ENCODE measurements around the gene MSRB3. TPM values are rescaled to one million over a fixed set of nuclear protein-coding genes. Genes with fewer than 3 reads are reported as not detected.

Gene MSRB3
- total and polyA plus RNA-seq, 9 donors = 32.0 to 46.4 (median 41.0) TPM

- no peak for DNase-seq
- no peak overlapping the region for H3K27ac ChIP-seq (ENCODE audit: low read length)
- H3K27me3 ChIP-seq (ENCODE audit: control insufficient read depth, insufficient read depth, low read length) = no peaks in the 10 kb centered on the region
- no peaks in the 10 kb centered on the region for H3K36me3 ChIP-seq (ENCODE audit: control insufficient read depth, insufficient read depth, low read length)
- no CpG with 5 or more reads among the region's 4 CpGs for WGBS (ENCODE audit: insufficient coverage)
- H3K4me1 ChIP-seq (ENCODE audit: control insufficient read depth, insufficient read depth, low read length) = no peaks in the 10 kb centered on the region
- H3K4me3 ChIP-seq (ENCODE audit: low read length) = no peak overlapping the region
- no peaks in the 10 kb centered on the region for H3K9me3 ChIP-seq (replicated peaks; ENCODE audit: control insufficient read depth, low read depth, low read length)
Observed at GRCh38 chr12:65368055-65368454, 89.6 kb downstream of the MSRB3 start.

- H3K4me1 ChIP-seq (ENCODE audit: control insufficient read depth, insufficient read depth, low read length) = no peaks in the 10 kb centered on the region
- no peak overlapping the region for H3K4me3 ChIP-seq (ENCODE audit: low read length)
- no peaks in the 10 kb centered on the region for H3K36me3 ChIP-seq (ENCODE audit: control insufficient read depth, insufficient read depth, low read length)
- DNase-seq = no peak
- no peaks in the 10 kb centered on the region for H3K27me3 ChIP-seq (ENCODE audit: control insufficient read depth, insufficient read depth, low read length)
- no peak overlapping the region for H3K27ac ChIP-seq (ENCODE audit: low read length)
- no peaks in the 10 kb centered on the region for H3K9me3 ChIP-seq (replicated peaks; ENCODE audit: control insufficient read depth, low read depth, low read length)
Observed at GRCh38 chr12:65372574-65372973, 94.1 kb downstream of the MSRB3 start.

DNA sequence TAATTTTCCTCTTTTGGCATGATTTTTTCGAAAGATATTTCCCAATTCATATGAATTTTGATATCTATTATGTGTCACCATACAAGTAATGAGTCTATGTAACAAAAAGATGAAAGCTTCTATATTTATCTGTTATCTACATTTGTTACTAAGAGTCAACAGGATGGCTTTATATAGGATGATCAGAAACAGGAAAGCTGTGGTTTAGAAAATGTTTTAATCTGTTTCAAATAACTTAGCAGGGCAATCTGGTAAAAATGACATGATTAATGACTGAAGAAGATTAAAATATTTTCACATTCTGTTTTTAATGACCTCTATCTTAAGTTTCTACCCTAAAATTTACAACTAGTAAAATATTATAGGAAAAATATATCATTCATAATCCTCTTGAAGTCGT is 105.8 kb downstream of the MSRB3 start:
- Histone ChIP-seq H3K4me3 (ENCODE audit: low read length) (no peak overlapping the region), H3K27ac (ENCODE audit: low read length) (no peak overlapping the region), H3K36me3 (ENCODE audit: control insufficient read depth, insufficient read depth, low read length) (no peaks in the 10 kb centered on the region), H3K27me3 (ENCODE audit: control insufficient read depth, insufficient read depth, low read length) (no peaks in the 10 kb centered on the region), H3K4me1 (ENCODE audit: control insufficient read depth, insufficient read depth, low read length) (no peaks in the 10 kb centered on the region), H3K9me3 (replicated peaks; ENCODE audit: control insufficient read depth, low read depth, low read length) (no peaks in the 10 kb centered on the region)
- no peak for DNase-seq
- no CpG with 5 or more reads among the region's 2 CpGs for WGBS (ENCODE audit: insufficient coverage)

- no peak for DNase-seq
- Histone ChIP-seq H3K27me3 (ENCODE audit: control insufficient read depth, insufficient read depth, low read length) (no peaks in the 10 kb centered on the region), H3K4me1 (ENCODE audit: control insufficient read depth, insufficient read depth, low read length) (no peaks in the 10 kb centered on the region)
Observed at GRCh38 chr12:65387396-65387795, 108.9 kb downstream of the MSRB3 start.

DNA sequence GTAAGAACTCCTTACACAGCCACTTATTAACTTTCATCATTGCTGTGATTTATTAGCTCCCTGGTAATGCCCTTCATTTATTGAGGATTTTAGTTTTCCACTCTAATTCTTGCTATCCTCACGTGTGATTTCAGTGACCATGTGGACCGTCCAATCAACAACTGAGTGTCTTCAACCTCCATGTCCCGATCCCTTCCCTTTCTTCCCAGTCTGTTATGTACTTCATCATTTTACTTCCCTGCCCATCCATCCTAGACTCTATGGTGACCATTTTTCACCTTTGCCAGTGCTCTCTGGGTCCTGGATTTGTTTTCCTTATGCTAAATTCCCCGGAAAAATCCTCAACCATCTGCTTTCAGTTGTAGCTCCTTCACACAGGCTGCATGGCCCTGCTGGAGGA is 111.0 kb downstream of the MSRB3 start:
- no peaks in the 10 kb centered on the region for H3K36me3 ChIP-seq (ENCODE audit: control insufficient read depth, insufficient read depth, low read length)
- no peak for DNase-seq
- 78% methylated on average over 3 of the region's 4 CpGs for WGBS (ENCODE audit: insufficient coverage)

More at GRCh38 chr12:65387396-65387795, 108.9 kb downstream of the MSRB3 start:
- H3K27ac ChIP-seq (ENCODE audit: low read length) = no peak overlapping the region
- H3K4me3 ChIP-seq (ENCODE audit: low read length) = no peak overlapping the region
- H3K9me3 ChIP-seq (replicated peaks; ENCODE audit: control insufficient read depth, low read depth, low read length) = no peaks in the 10 kb centered on the region
- H3K36me3 ChIP-seq (ENCODE audit: control insufficient read depth, insufficient read depth, low read length) = no peaks in the 10 kb centered on the region

DNA sequence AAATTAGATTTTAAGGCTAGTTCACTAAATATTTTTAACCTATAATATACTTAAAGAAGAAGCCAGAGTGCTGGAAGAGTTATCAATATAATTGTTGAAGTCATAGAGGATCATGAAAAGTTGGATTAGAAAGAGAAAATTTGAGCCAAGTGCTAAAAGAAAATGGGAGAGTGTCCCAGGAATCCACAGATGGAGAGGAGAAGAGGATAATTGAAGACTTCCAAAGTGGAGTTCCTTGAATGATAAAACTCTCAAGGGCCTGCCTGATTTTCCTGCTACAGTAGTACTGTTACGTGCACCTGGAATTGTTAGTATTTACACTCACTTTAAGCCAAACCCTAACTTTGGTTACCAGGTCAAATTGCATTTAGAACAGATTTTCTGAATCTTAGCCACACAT is 113.2 kb downstream of the MSRB3 start:
- DNase-seq = peak; percentile 94
- no peaks in the 10 kb centered on the region for H3K4me1 ChIP-seq (ENCODE audit: control insufficient read depth, insufficient read depth, low read length)
- H3K4me3 ChIP-seq (ENCODE audit: low read length) = no peak overlapping the region
- peaks cover 8% of the 10 kb centered on the region for H3K9me3 ChIP-seq (replicated peaks; ENCODE audit: control insufficient read depth, low read depth, low read length)
- H3K36me3 ChIP-seq (ENCODE audit: control insufficient read depth, insufficient read depth, low read length) = no peaks in the 10 kb centered on the region
- no peaks in the 10 kb centered on the region for H3K27me3 ChIP-seq (ENCODE audit: control insufficient read depth, insufficient read depth, low read length)
- no peak overlapping the region for H3K27ac ChIP-seq (ENCODE audit: low read length)
- WGBS (ENCODE audit: insufficient coverage) = no CpG with 5 or more reads among the region's 1 CpG

More for the DNA sequence above, 111.0 kb downstream of the MSRB3 start:
- H3K4me3 ChIP-seq (ENCODE audit: low read length) = no peak overlapping the region
- no peaks in the 10 kb centered on the region for H3K27me3 ChIP-seq (ENCODE audit: control insufficient read depth, insufficient read depth, low read length)
- H3K27ac ChIP-seq (ENCODE audit: low read length) = no peak overlapping the region
- peaks cover under 1% of the 10 kb centered on the region for H3K9me3 ChIP-seq (replicated peaks; ENCODE audit: control insufficient read depth, low read depth, low read length)
- no peaks in the 10 kb centered on the region for H3K4me1 ChIP-seq (ENCODE audit: control insufficient read depth, insufficient read depth, low read length)

GRCh38 chr12:65392491-65392890 is 114.0 kb downstream of the MSRB3 start:
- DNase-seq = peak; percentile 89
- Histone ChIP-seq H3K27me3 (ENCODE audit: control insufficient read depth, insufficient read depth, low read length) (no peaks in the 10 kb centered on the region), H3K27ac (ENCODE audit: low read length) (peak overlapping the region; percentile 40), H3K9me3 (replicated peaks; ENCODE audit: control insufficient read depth, low read depth, low read length) (peaks cover 10% of the 10 kb centered on the region), H3K4me3 (ENCODE audit: low read length) (no peak overlapping the region), H3K4me1 (ENCODE audit: control insufficient read depth, insufficient read depth, low read length) (no peaks in the 10 kb centered on the region), H3K36me3 (ENCODE audit: control insufficient read depth, insufficient read depth, low read length) (no peaks in the 10 kb centered on the region)
- 19% methylated on average over 4 of the region's 5 CpGs for WGBS (ENCODE audit: insufficient coverage)

DNA sequence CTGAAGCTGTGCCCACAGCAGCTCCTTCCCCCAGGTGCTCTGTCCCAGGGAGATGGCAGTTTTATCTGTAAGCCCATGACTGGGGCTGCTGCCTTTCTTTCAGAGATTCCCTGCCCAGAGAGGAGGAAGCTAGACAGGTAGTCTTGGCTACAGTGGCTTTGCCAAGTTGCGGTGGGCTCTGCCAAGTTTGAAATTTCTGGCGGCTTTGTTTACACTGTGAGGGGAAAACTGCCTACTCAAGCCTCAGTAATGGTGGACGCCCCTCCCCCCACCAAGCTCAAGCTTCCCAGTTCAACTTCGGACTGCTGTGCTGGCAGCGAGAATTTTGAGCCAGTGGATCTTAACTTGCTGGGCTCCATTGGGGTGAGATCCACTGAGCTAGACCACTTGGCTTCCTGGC is 124.7 kb downstream of the MSRB3 start:
- 88% methylated on average over 5 of the region's 5 CpGs for WGBS (ENCODE audit: insufficient coverage)
- no peak for DNase-seq
- H3K4me3 ChIP-seq (ENCODE audit: low read length) = no peak overlapping the region

GRCh38 chr12:65407388-65408149 is 129.1 kb downstream of the MSRB3 start:
- no peaks in the 10 kb centered on the region for H3K27me3 ChIP-seq (ENCODE audit: control insufficient read depth, insufficient read depth, low read length)
- no peak for DNase-seq
- no CpG with 5 or more reads among the region's 4 CpGs for WGBS (ENCODE audit: insufficient coverage)

More for the DNA sequence above, 124.7 kb downstream of the MSRB3 start:
- peaks cover 13% of the 10 kb centered on the region for H3K9me3 ChIP-seq (replicated peaks; ENCODE audit: control insufficient read depth, low read depth, low read length)
- no peaks in the 10 kb centered on the region for H3K4me1 ChIP-seq (ENCODE audit: control insufficient read depth, insufficient read depth, low read length)
- no peak overlapping the region for H3K27ac ChIP-seq (ENCODE audit: low read length)
- no peaks in the 10 kb centered on the region for H3K36me3 ChIP-seq (ENCODE audit: control insufficient read depth, insufficient read depth, low read length)
- H3K27me3 ChIP-seq (ENCODE audit: control insufficient read depth, insufficient read depth, low read length) = no peaks in the 10 kb centered on the region

GRCh38 chr12:65408441-65408840 is 130.0 kb downstream of the MSRB3 start:
- Histone ChIP-seq H3K27ac (ENCODE audit: low read length) (no peak overlapping the region), H3K27me3 (ENCODE audit: control insufficient read depth, insufficient read depth, low read length) (no peaks in the 10 kb centered on the region), H3K4me3 (ENCODE audit: low read length) (no peak overlapping the region), H3K4me1 (ENCODE audit: control insufficient read depth, insufficient read depth, low read length) (peaks cover 2% of the 10 kb centered on the region), H3K36me3 (ENCODE audit: control insufficient read depth, insufficient read depth, low read length) (no peaks in the 10 kb centered on the region), H3K9me3 (replicated peaks; ENCODE audit: control insufficient read depth, low read depth, low read length) (no peaks in the 10 kb centered on the region)
- DNase-seq = no peak
- no CpG with 5 or more reads among the region's 4 CpGs for WGBS (ENCODE audit: insufficient coverage)

More at GRCh38 chr12:65407388-65408149, 129.1 kb downstream of the MSRB3 start:
- Histone ChIP-seq H3K27ac (ENCODE audit: low read length) (no peak overlapping the region), H3K9me3 (replicated peaks; ENCODE audit: control insufficient read depth, low read depth, low read length) (peaks cover 6% of the 10 kb centered on the region), H3K4me3 (ENCODE audit: low read length) (no peak overlapping the region), H3K36me3 (ENCODE audit: control insufficient read depth, insufficient read depth, low read length) (no peaks in the 10 kb centered on the region), H3K4me1 (ENCODE audit: control insufficient read depth, insufficient read depth, low read length) (peaks cover 2% of the 10 kb centered on the region)

GRCh38 chr12:65409726-65410125 is 131.2 kb downstream of the MSRB3 start:
- Histone ChIP-seq H3K36me3 (ENCODE audit: control insufficient read depth, insufficient read depth, low read length) (no peaks in the 10 kb centered on the region), H3K9me3 (replicated peaks; ENCODE audit: control insufficient read depth, low read depth, low read length) (no peaks in the 10 kb centered on the region), H3K27me3 (ENCODE audit: control insufficient read depth, insufficient read depth, low read length) (no peaks in the 10 kb centered on the region), H3K4me3 (ENCODE audit: low read length) (no peak overlapping the region), H3K4me1 (ENCODE audit: control insufficient read depth, insufficient read depth, low read length) (peaks cover 2% of the 10 kb centered on the region), H3K27ac (ENCODE audit: low read length) (no peak overlapping the region)
- peak; percentile 57 for DNase-seq
- WGBS (ENCODE audit: insufficient coverage) = no CpG with 5 or more reads among the region's 1 CpG

Measured in muscle of leg (tissue), 11 donors.